ENCODE measurements around the gene CLNK.

Gene CLNK

DNA sequence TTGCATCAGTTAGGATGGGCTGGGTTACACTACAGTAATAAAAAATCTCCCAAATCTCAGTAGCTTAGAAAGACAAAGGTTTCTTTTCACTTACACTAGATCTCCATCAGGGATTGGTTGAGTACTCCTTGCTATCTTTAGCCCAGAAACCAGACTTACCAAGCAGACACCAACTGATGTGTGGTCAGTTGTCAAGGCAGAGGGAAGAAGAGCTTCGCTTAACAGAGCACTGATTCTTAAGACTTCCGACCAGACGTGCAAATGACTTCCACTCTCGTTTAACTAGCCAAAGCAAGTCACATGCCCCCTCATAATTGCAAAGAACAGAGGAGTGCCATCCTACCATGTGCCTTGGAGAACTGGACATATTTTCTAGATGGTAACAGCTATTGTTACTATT lies 221.7 kb downstream of the CLNK start:
- FAIRE-seq, result no peak

DNA sequence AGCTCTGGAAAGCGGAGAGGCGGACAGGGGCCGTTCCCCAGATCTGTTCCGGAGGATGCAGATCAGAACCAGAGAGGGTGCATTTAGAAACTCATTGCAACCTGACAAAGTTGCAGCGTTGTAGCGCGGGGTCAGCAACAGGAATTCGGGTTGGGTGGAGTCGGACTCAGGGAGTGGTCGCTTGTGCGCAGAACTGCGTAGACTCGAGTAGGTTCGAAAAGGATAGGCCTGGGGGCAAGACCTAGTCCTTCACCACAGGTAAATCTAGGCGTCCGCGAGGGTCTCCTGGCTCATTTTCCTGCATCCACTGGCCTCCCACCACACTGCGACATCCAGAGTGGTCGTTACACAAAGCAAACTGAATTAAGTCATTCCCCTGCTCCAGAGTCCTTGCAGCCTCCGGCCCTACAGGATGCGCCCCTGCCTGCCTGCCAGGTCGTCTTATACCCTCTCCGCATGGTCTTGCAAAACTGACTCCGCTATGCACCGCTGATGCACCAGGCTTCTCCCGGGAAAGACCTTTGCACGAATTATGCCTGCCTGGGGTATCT lies 222.6 kb downstream of the CLNK start:
- DNase-seq (ENCODE audit: insufficient read length, low spot score) (no peak), FAIRE-seq (no peak)
- no peak for TF ChIP-seq CTCF (IDR thresholded peaks at IDR 0.05; ENCODE audit: insufficient read depth, missing control alignments)

More for the DNA sequence above, 221.7 kb downstream of the CLNK start:
- DNase-seq (ENCODE audit: insufficient read length, low spot score), result no peak
- no peak for TF ChIP-seq CTCF (IDR thresholded peaks at IDR 0.05; ENCODE audit: insufficient read depth, missing control alignments)

GRCh38 chr4:10461091-10461849 lies 223.3 kb downstream of the CLNK start:
- FAIRE-seq, result no peak
- DNase-seq (ENCODE audit: insufficient read length, low spot score), result peak; percentile 17

DNA sequence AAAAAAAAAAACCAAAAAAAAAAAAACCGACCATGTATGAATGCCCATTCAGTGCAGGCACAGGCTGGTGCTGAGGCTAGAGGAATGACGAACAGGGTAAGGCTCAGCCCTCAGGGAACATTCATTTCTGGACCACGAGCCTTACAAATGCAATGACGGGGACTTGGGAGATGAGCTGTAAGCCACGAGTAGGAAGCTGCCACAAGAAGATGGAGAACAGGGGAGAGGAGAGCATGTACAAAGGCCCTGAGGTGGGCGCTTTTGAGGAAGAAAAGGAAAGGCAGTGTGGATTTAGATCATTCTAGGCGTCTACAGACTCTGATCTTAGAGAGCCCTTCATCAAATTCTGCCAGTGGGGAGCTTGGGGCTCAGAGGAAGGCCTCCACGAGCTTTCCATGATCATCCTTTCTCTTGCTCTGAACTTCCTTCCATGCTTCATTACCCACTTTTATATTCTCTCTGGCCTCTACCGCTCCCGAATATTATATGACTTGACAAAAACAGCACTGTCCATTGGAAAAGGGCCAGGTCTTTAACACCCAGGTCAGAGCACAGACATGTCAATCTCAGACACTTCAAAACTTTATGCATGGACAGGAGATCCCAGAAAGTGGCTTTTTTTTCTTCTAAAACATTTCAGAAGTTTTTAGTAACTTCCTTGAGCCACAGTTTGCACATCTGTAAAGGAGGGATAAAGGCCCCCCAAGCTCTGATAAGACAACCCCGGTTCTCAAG lies 224.1 kb downstream of the CLNK start:
- DNase-seq (ENCODE audit: insufficient read length, low spot score), result no peak
- FAIRE-seq, result no peak
- TF ChIP-seq CTCF (IDR thresholded peaks at IDR 0.05; ENCODE audit: insufficient read depth, missing control alignments), result no peak

More at GRCh38 chr4:10461091-10461849, 223.3 kb downstream of the CLNK start:
- TF ChIP-seq CTCF (IDR thresholded peaks at IDR 0.05; ENCODE audit: insufficient read depth, missing control alignments), result peak; percentile 44

DNA sequence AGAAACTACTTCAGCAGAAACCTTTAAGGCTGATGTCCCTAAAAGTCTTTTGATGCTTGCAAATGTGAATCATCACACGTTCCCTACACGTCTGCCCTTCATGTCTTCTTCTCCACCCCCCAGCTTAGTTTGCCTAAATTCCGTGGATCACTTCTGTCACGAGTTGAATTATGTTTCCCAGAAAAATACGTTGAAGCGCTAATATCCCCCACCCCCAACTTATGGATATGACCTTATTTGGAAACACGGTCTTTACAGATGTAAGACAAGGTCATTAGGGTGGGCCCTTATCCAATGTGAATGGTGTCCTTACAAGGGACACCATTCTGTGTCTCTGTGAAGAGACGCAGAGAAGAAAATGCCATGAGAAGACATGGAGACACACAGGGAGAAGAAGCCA lies 225.3 kb downstream of the CLNK start:
- no peak for FAIRE-seq
- DNase-seq (ENCODE audit: insufficient read length, low spot score), result no peak
- TF ChIP-seq CTCF (IDR thresholded peaks at IDR 0.05; ENCODE audit: insufficient read depth, missing control alignments), result no peak

DNA sequence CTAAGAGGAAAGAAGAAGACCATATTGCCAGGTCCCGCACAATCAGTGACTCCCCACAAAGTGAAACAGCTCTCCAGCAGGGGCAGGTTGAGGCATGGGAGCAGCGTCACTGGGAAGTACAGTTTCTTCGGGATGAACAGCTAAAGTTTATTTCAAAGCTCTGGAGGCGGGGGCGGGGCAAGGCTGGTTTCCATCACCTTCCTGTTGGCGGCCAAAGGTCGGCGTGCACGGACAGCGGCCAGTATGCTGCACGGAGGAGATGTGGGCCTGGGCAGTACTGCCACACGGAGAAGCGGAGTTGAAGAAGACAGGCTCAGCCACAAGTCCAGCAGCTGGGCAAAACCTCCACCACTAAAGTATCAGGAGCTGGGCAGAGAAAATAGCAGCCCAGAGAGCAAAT lies 226.4 kb downstream of the CLNK start:
- FAIRE-seq (no peak), DNase-seq (ENCODE audit: insufficient read length, low spot score) (no peak)

More for the DNA sequence above, 226.4 kb downstream of the CLNK start:
- TF ChIP-seq CTCF (IDR thresholded peaks at IDR 0.05; ENCODE audit: insufficient read depth, missing control alignments), result no peak

Measured in D721Med (cell line).